H1 (cell line): ENCODE data around the gene PVALB. TPM values are rescaled to one million over a fixed set of nuclear protein-coding genes. Genes with fewer than 3 reads are reported as not detected.
A peak's percentile ranks its signal among the peaks of the same experiment; 100 is the strongest.

Experiments used
- CTCF ChIA-PET: fragments of 300-600 bp; sonication (Branson Sonifier 250); formaldehyde crosslinking; loops from one replicate; lab custom pipeline; 2021; ENCODE audit not compliant: partially characterized antibody; lab: Charles Lee
- POLR2A ChIA-PET: fragments of 300-600 bp; sonication (Branson Sonifier 250); formaldehyde crosslinking; loops from one replicate; lab custom pipeline; 2021; ENCODE audit warnings: inconsistent platforms; ENCODE audit not compliant: partially characterized antibody; lab: Charles Lee
- DNase-seq, 2 experiments: peaks; one replicate each; pipeline versions ENCODE4 v3.0.0 to v3.0.0-alpha.2; 2010 to 2022; ENCODE audit warnings: low spot score in 2 of 2, low read depth in 1 of 2, mixed read lengths in 1 of 2
- FAIRE-seq: peaks from 2 replicates; lab custom pipeline; 2011; peaks lifted over from hg19 to GRCh38; lab: Jason Lieb, UNC
- H2AFZ ChIP-seq: 2 replicates; pipeline ENCODE4 v1.8.1; 2012; ENCODE audit warnings: low read length, inconsistent platforms
- H2AK5ac ChIP-seq: 2 replicates; pipeline ENCODE4 v1.6.1; 2013; ENCODE audit warnings: low read depth, low read length
- H2BK120ac ChIP-seq: replicated peaks from 2 replicates; pipeline ENCODE3; 2013; ENCODE audit warnings: low read depth, low read length, inconsistent platforms
- H2BK12ac ChIP-seq: 2 replicates; pipeline ENCODE4 v1.6.1; 2013; ENCODE audit warnings: low read depth, low read length
- H2BK15ac ChIP-seq: 2 replicates; pipeline ENCODE4 v1.6.1; 2013; ENCODE audit warnings: low read length
- H2BK20ac ChIP-seq: 2 replicates; pipeline ENCODE4 v1.6.1; 2013; ENCODE audit warnings: low read length
- H2BK5ac ChIP-seq: 2 replicates; pipeline ENCODE4 v1.6.1; 2013; ENCODE audit warnings: low read depth, low read length
- H3K14ac ChIP-seq: 2 replicates; pipeline ENCODE4 v1.6.1; 2013; ENCODE audit warnings: inconsistent platforms; ENCODE audit not compliant: insufficient read length
- H3K18ac ChIP-seq: 2 replicates; pipeline ENCODE4 v1.6.1; 2013; ENCODE audit warnings: low read length; ENCODE audit errors: extremely low read depth
- H3K23ac ChIP-seq: 2 replicates; pipeline ENCODE4 v1.6.1; 2013; ENCODE audit warnings: inconsistent platforms; ENCODE audit not compliant: insufficient read length
- H3K23me2 ChIP-seq: 2 replicates; pipeline ENCODE4 v1.6.1; 2013; ENCODE audit warnings: low read depth, low read length
- H3K27ac ChIP-seq: 2 replicates; pipeline ENCODE4 v1.6.1; 2011; ENCODE audit warnings: low read depth, low read length, inconsistent platforms
- H3K27me3 ChIP-seq, 4 experiments: replicated peaks in 1 of 4; 1 replicate in 1 of 4; 2 replicates in 3 of 4; pipeline versions ENCODE4 v1.6.1 to v1.8.1; 2011 to 2013; ENCODE audit warnings: low read length in 3 of 4, mild to moderate bottlenecking in 3 of 4, inconsistent platforms in 2 of 4, mixed read lengths in 2 of 4, moderate library complexity in 1 of 4; ENCODE audit not compliant: control insufficient read depth in 3 of 4, insufficient read depth in 3 of 4; ENCODE audit errors: extremely low read depth in 1 of 4
- H3K36me3 ChIP-seq, 4 experiments: 2 replicates each; pipeline versions ENCODE4 v1.6.1 to v1.8.1; 2011 to 2013; ENCODE audit warnings: mild to moderate bottlenecking in 4 of 4, low read length in 3 of 4, moderate library complexity in 2 of 4, control low read depth in 1 of 4, inconsistent platforms in 1 of 4; ENCODE audit not compliant: insufficient read depth in 4 of 4, control insufficient read depth in 2 of 4
- H3K4ac ChIP-seq: replicated peaks from 2 replicates; pipeline ENCODE3; 2013; ENCODE audit warnings: low read length, low read depth, mixed read lengths, inconsistent platforms; ENCODE audit not compliant: insufficient read length
- H3K4me1 ChIP-seq, 4 experiments: replicated peaks in 1 of 4; 1 replicate in 1 of 4; 2 replicates in 3 of 4; pipeline versions ENCODE4 v1.6.1 to v1.8.1; 2011 to 2013; ENCODE audit warnings: low read length in 3 of 4, inconsistent platforms in 2 of 4, mixed read lengths in 1 of 4; ENCODE audit not compliant: insufficient read depth in 4 of 4, control insufficient read depth in 3 of 4
- H3K4me2 ChIP-seq, 2 experiments: 2 replicates each; pipeline versions ENCODE4 v1.6.1 to v1.8.1; 2011 to 2013; ENCODE audit warnings: low read depth in 2 of 2, low read length in 2 of 2, control low read depth in 1 of 2, inconsistent platforms in 1 of 2, mild to moderate bottlenecking in 1 of 2; ENCODE audit not compliant: insufficient read depth in 1 of 2
- H3K4me3 ChIP-seq, 4 experiments: fragments of 200-600, 300-600 bp in 1 of 4; sonication (generic), shearing (Covaris generic), sonication (Bioruptor Twin) in 1 of 4; 2 replicates each; pipeline versions ENCODE4 v1.5.1 to v1.8.1; 2011 to 2016; ENCODE audit warnings: low read length in 4 of 4, low read depth in 3 of 4, control low read depth in 2 of 4, inconsistent platforms in 2 of 4, mild to moderate bottlenecking in 2 of 4, mixed read lengths in 1 of 4, moderate library complexity in 1 of 4; ENCODE audit not compliant: insufficient read depth in 2 of 4; ENCODE audit errors: extremely low read depth in 1 of 4
- H3K56ac ChIP-seq: replicated peaks from 2 replicates; pipeline ENCODE3; 2013; ENCODE audit warnings: low read depth, mild to moderate bottlenecking, mixed read lengths, low read length, inconsistent platforms; ENCODE audit not compliant: insufficient read length
- H3K79me1 ChIP-seq: 2 replicates; pipeline ENCODE4 v1.6.1; 2013; ENCODE audit warnings: low read depth, low read length, control low read depth
- H3K79me2 ChIP-seq, 2 experiments: 2 replicates each; pipeline versions ENCODE4 v1.6.1 to v1.8.1; 2012 to 2013; ENCODE audit warnings: low read length in 2 of 2, mild to moderate bottlenecking in 2 of 2, inconsistent platforms in 1 of 2; ENCODE audit not compliant: insufficient read depth in 2 of 2, control insufficient read depth in 1 of 2
- H3K9ac ChIP-seq, 4 experiments: replicated peaks in 1 of 4; 1 replicate in 1 of 4; 2 replicates in 3 of 4; pipeline versions ENCODE4 v1.6.1 to v1.8.1; 2011 to 2013; ENCODE audit warnings: low read depth in 3 of 4, low read length in 3 of 4, control low read depth in 2 of 4, mild to moderate bottlenecking in 2 of 4, moderate library complexity in 2 of 4, inconsistent platforms in 1 of 4; ENCODE audit errors: extremely low read depth in 1 of 4
- H3K9me3 ChIP-seq, 2 experiments: 2 replicates each; pipeline versions ENCODE4 v1.6.1 to v1.8.1; 2012 to 2013; ENCODE audit warnings: mild to moderate bottlenecking in 2 of 2, moderate library complexity in 2 of 2, control low read depth in 1 of 2, inconsistent platforms in 1 of 2, low read depth in 1 of 2, low read length in 1 of 2, mixed read lengths in 1 of 2; ENCODE audit not compliant: insufficient read depth in 2 of 2
- H4K20me1 ChIP-seq, 2 experiments: replicated peaks in 1 of 2; 2 replicates each; pipeline versions ENCODE3 to v1.8.1; 2011 to 2013; ENCODE audit warnings: inconsistent platforms in 2 of 2, low read length in 2 of 2, mild to moderate bottlenecking in 1 of 2; ENCODE audit not compliant: insufficient read depth in 2 of 2, control insufficient read depth in 1 of 2
- H4K5ac ChIP-seq: 2 replicates; pipeline ENCODE4 v1.6.1; 2013; ENCODE audit warnings: low read length, low read depth, mixed read lengths, inconsistent platforms; ENCODE audit not compliant: insufficient read length
- H4K8ac ChIP-seq: 2 replicates; pipeline ENCODE4 v1.8.0; 2013; ENCODE audit warnings: mild to moderate bottlenecking, moderate library complexity, low read length, inconsistent platforms; ENCODE audit not compliant: insufficient read depth; ENCODE audit errors: extremely low read depth
- H4K91ac ChIP-seq: replicated peaks from 2 replicates; pipeline ENCODE3; 2013; ENCODE audit warnings: low read length, mixed read lengths, inconsistent platforms; ENCODE audit not compliant: insufficient read length
- ATF3 ChIP-seq: IDR thresholded peaks from 2 replicates; pipeline ENCODE4 v1.6.1; 2011; ENCODE audit warnings: low read depth, mild to moderate bottlenecking, low read length; ENCODE audit not compliant: insufficient read depth
- BACH1 ChIP-seq: IDR thresholded peaks from 2 replicates; pipeline ENCODE4 v1.6.1; 2012; ENCODE audit warnings: low read length, improper control_type of control experiment
- E2F6 ChIP-seq: IDR thresholded peaks from 2 replicates; pipeline ENCODE4 v1.6.1; 2012; ENCODE audit warnings: inconsistent platforms
- HDAC6 ChIP-seq: IDR thresholded peaks from one replicate; pipeline ENCODE4 v1.7.1; 2012; ENCODE audit warnings: low read depth, mild to moderate bottlenecking, inconsistent platforms, low read length, moderate library complexity
- KDM1A ChIP-seq: fragments of 200-600, 300-600 bp; sonication (generic); IDR thresholded peaks from 2 replicates; pipeline ENCODE4 v1.7.1; 2016; ENCODE audit warnings: mild to moderate bottlenecking, low read length, borderline replicate concordance
- KDM5A ChIP-seq: fragments of 200-600 bp; IDR thresholded peaks from 2 replicates; pipeline ENCODE4 v1.7.1; 2012; ENCODE audit warnings: mild to moderate bottlenecking, low read length, inconsistent platforms, mixed read lengths
- RFX5 ChIP-seq: IDR thresholded peaks from 2 replicates; pipeline ENCODE4 v1.6.1; 2011; ENCODE audit warnings: low read depth, low read length, improper control_type of control experiment, borderline replicate concordance
- SAP30 ChIP-seq: fragments of 300-600 bp; sonication (generic); IDR thresholded peaks from 2 replicates; pipeline ENCODE4 v1.7.1; 2012; ENCODE audit warnings: low read length, moderate library complexity, mild to moderate bottlenecking, inconsistent platforms; ENCODE audit not compliant: insufficient read depth, insufficient replicate concordance
- SIN3A ChIP-seq, 2 experiments: IDR thresholded peaks in 1 of 2; conservative IDR thresholded peaks in 1 of 2; 2 replicates each; pipeline ENCODE4 v1.6.1; 2011 to 2012; ENCODE audit warnings: low read length in 2 of 2, improper control_type of control experiment in 1 of 2, low read depth in 1 of 2, mild to moderate bottlenecking in 1 of 2
- SUZ12 ChIP-seq: fragments of 200-600 bp; sonication (generic); IDR thresholded peaks from 2 replicates; pipeline ENCODE4 v1.6.1; 2012; ENCODE audit warnings: mild to moderate bottlenecking, inconsistent platforms, low read length, moderate library complexity, mixed read lengths
- TAF1 ChIP-seq: IDR thresholded peaks from 2 replicates; pipeline ENCODE4 v1.6.1; 2011; ENCODE audit warnings: mild to moderate bottlenecking, low read depth, low read length
- YY1 ChIP-seq: IDR thresholded peaks from 2 replicates; pipeline ENCODE4 v1.6.1; 2011; ENCODE audit warnings: low read depth, mild to moderate bottlenecking, low read length
- ZNF274 ChIP-seq: IDR thresholded peaks from 2 replicates; pipeline ENCODE4 v1.7.0; 2012; ENCODE audit warnings: low read length, borderline replicate concordance; ENCODE audit errors: extremely low read depth
- WGBS, 2 experiments: shearing (Covaris generic) in 1 of 2; methylation state at CpG; one replicate each; pipeline versions ENCODE4 v1.1.6 to v1.1.7; 2013 to 2015; ENCODE audit warnings: low lambda C conversion rate in 2 of 2, mixed read lengths in 2 of 2, inconsistent platforms in 1 of 2, low coverage in 1 of 2, missing lambda C conversion rate in 1 of 2; ENCODE audit not compliant: insufficient replicate concordance in 2 of 2, insufficient coverage in 1 of 2, insufficient read length in 1 of 2; ENCODE audit errors: extremely low coverage in 1 of 2, missing lambda C conversion rate in 1 of 2; 5-methylcytosine and 5-hydroxymethylcytosine counted together
- polyA plus RNA-seq, 7 experiments: library from polyadenylated mRNA; depleted of rRNA in 3 of 7; stranded (reverse) in 5 of 7; unstranded in 2 of 7; fragments of >200 nt in 5 of 7; fragments of 200-250 nt in 2 of 7; gene quantifications; 1 replicate in 5 of 7; 2 replicates in 1 of 7; 4 replicates in 1 of 7; pipeline versions ENCODE4 v1.2.1 to v1.2.3, GENCODE V29; 2011 to 2013; ENCODE audit warnings: missing spikeins in 2 of 7, mixed read lengths in 2 of 7
- total RNA-seq: library from RNA; stranded (reverse); fragmentation: NEBNext Ultra II Directional; extraction: Animal tissue kit (Norgen Biotek cat#: 25700); gene quantifications from 2 replicates; pipeline ENCODE4 v1.2.1, GENCODE V29; 2021

PVALB gene
- total and polyA plus RNA-seq, 2 of the 8 experiments (the other 6 are each of a cell fraction or from before 2014, with no cell fraction given) = 1.7 to 5.4 TPM

GRCh38 chr22:36856792-36857135 lies 39.9 kb upstream of the PVALB start:
- peak overlapping the region in 1 of 2 experiments; percentile 47; a peak in 2 of 4 replicates for H3K4me2 ChIP-seq
- POLR2A ChIA-PET = interaction anchor here (1.5 kb wide), 1 partner anchor 73 kb away, joined by 4 read pairs; no protein-coding TSS in a partner anchor
- peaks cover 0 to 2% of the 10 kb centered on the region in 2 experiments; a peak in 1 of 4 replicates for H3K9me3 ChIP-seq
- H3K4ac ChIP-seq = no peak overlapping the region
- no peaks in the 10 kb centered on the region for H3K79me1 ChIP-seq
- no peak overlapping the region for H3K23ac ChIP-seq
- H3K18ac ChIP-seq = no peak overlapping the region
- H4K5ac ChIP-seq = no peak overlapping the region
- H3K79me2 ChIP-seq = no peaks in the 10 kb centered on the region
- H2AFZ ChIP-seq = no peak overlapping the region
- H3K14ac ChIP-seq = no peak overlapping the region
- no peak for DNase-seq
- no peak overlapping the region for H2BK12ac ChIP-seq
- CTCF ChIA-PET = interaction anchor here (0.9 to 7.6 kb wide), 57 partner anchors 10 to 312 kb away, joined by 3 to 96 read pairs (median 6); partner anchors contain the start of genes IFT27, MPST and TST
- H2BK15ac ChIP-seq = no peak overlapping the region
- H2BK5ac ChIP-seq = no peak overlapping the region
- H3K4me1 ChIP-seq = peaks cover 0 to 3% (median under 1%) of the 10 kb centered on the region in 4 experiments; a peak in 2 of 7 replicates
- H3K36me3 ChIP-seq = no peaks in the 10 kb centered on the region
- no peak overlapping the region for H3K27ac ChIP-seq
- no peak overlapping the region for H3K56ac ChIP-seq
- 77% methylated on average over 8 of the region's 8 CpGs; no CpG with 5 or more reads in 1 of the 2 experiments for WGBS, 2 experiments
- no peak overlapping the region for H4K8ac ChIP-seq
- no peak overlapping the region for H3K4me3 ChIP-seq
- H2BK20ac ChIP-seq = no peak overlapping the region
- H4K20me1 ChIP-seq = peaks cover 0 to 2% of the 10 kb centered on the region in 2 experiments
- no peak overlapping the region for H4K91ac ChIP-seq
- H3K27me3 ChIP-seq = peaks cover 1 to 16% (median 10%) of the 10 kb centered on the region in 4 experiments
- no peak overlapping the region for H2AK5ac ChIP-seq
- H3K23me2 ChIP-seq = no peaks in the 10 kb centered on the region
- no peak for FAIRE-seq
- no peak overlapping the region for H2BK120ac ChIP-seq
- H3K9ac ChIP-seq = no peak overlapping the region
- TF ChIP-seq ZNF274 (no peak), KDM1A (no peak), SAP30 (no peak), RFX5 (no peak), E2F6 (no peak), BACH1 (no peak), ATF3 (no peak), HDAC6 (no peak), KDM5A (no peak), TAF1 (no peak), SUZ12 (no peak), SIN3A (conservative IDR thresholded peaks at IDR 0.05 in 1 of 2, IDR thresholded peaks at IDR 0.05 in 1 of 2; ENCODE audit: low read depth in 1 of 2, low read length in 2 of 2) (no peak), YY1 (no peak)
